Adrenal gland (tissue), 5 donors: ENCODE results near the gene HEMGN.

Experiments
- POLR2A ChIP-seq, 2 donors: fragments of 450-650 bp; IDR thresholded peaks; one replicate each; pipeline ENCODE4 v1.6.1; 2017; ENCODE audit warnings: antibody characterized with exemption in 2 of 2, mild to moderate bottlenecking in 2 of 2, moderate library complexity in 1 of 2
- TF ChIP-seq, protein P1 (sequence below), 6 experiments: fragments of 450-650 bp in 4 of 6; fragments of 200-600 bp in 2 of 6; sonication (generic) in 1 of 6; IDR thresholded peaks; 1 replicate in 5 of 6; 2 replicates in 1 of 6; pipeline versions ENCODE4 v1.5.1 to v1.8.0; 2016 to 2021; ENCODE audit warnings: antibody characterized with exemption in 6 of 6, mild to moderate bottlenecking in 2 of 6, moderate library complexity in 1 of 6
- donor health status: DM: no; HTN: no; CAD: no.

DNA sequence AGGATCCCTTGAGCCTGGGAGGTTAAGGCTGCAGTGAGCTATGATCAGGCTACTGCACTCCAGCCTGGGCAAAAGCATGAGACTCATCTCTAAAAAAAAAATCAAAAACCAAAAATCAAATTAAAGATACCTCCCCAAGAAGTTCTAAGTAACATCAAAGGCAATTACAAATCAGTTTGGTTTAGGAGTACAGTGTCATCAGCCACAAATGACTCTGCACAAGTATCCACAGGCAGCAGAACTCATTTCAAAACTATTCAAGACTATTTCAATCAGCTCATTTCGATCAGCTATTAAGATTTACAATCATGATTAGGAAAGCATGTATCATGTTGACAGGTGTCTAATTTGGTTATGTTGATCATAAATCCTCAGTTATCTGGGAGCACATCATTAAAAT, 34.8 kb downstream of the HEMGN start:
- no peak for TF ChIP-seq POLR2A (IDR thresholded peaks at IDR 0.05)
- TF ChIP-seq, protein P1, sequence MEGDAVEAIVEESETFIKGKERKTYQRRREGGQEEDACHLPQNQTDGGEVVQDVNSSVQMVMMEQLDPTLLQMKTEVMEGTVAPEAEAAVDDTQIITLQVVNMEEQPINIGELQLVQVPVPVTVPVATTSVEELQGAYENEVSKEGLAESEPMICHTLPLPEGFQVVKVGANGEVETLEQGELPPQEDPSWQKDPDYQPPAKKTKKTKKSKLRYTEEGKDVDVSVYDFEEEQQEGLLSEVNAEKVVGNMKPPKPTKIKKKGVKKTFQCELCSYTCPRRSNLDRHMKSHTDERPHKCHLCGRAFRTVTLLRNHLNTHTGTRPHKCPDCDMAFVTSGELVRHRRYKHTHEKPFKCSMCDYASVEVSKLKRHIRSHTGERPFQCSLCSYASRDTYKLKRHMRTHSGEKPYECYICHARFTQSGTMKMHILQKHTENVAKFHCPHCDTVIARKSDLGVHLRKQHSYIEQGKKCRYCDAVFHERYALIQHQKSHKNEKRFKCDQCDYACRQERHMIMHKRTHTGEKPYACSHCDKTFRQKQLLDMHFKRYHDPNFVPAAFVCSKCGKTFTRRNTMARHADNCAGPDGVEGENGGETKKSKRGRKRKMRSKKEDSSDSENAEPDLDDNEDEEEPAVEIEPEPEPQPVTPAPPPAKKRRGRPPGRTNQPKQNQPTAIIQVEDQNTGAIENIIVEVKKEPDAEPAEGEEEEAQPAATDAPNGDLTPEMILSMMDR (IDR thresholded peaks at IDR 0.05) = no peak
